Keratinocyte (primary cell): Measurements from ENCODE around the gene SLC8A3. TPM values are rescaled to one million over a fixed set of nuclear protein-coding genes. Genes with fewer than 3 reads are reported as not detected.
A peak's percentile ranks its signal among the peaks of the same experiment; 100 is the strongest.

Experiments
- DNase-seq: peaks from one replicate; pipeline ENCODE4 v3.0.0-alpha.2; 2011; ENCODE audit warnings: low read depth, missing footprints, low spot score
- FAIRE-seq: peaks from 2 replicates; lab custom pipeline; 2011; peaks lifted over from hg19 to GRCh38; lab: Jason Lieb, UNC
- H2AFZ ChIP-seq: 2 replicates; pipeline ENCODE4 v1.6.0; 2012; ENCODE audit warnings: low read length, control low read depth, inconsistent platforms; ENCODE audit not compliant: control insufficient read depth
- H3K27ac ChIP-seq: 2 replicates; pipeline ENCODE4 v1.5.1; 2011; ENCODE audit warnings: low read length; ENCODE audit not compliant: control insufficient read depth, insufficient read depth
- H3K27me3 ChIP-seq: 3 replicates; pipeline ENCODE4 v1.6.0; 2011; ENCODE audit warnings: low read length; ENCODE audit not compliant: control insufficient read depth, insufficient read depth; ENCODE audit errors: extremely low read depth
- H3K36me3 ChIP-seq, 2 experiments: 2 replicates in 1 of 2; 3 replicates in 1 of 2; pipeline ENCODE4 v1.5.1; 2011; ENCODE audit warnings: low read length in 2 of 2, mild to moderate bottlenecking in 1 of 2; ENCODE audit not compliant: control insufficient read depth in 2 of 2, insufficient read depth in 2 of 2; ENCODE audit errors: extremely low read depth in 1 of 2
- H3K4me1 ChIP-seq: 3 replicates; pipeline ENCODE4 v1.5.1; 2011; ENCODE audit warnings: low read length; ENCODE audit not compliant: control insufficient read depth, insufficient read depth; ENCODE audit errors: extremely low read depth
- H3K4me2 ChIP-seq: 3 replicates; pipeline ENCODE4 v1.6.0; 2011; ENCODE audit warnings: low read depth, low read length; ENCODE audit not compliant: control insufficient read depth, insufficient read depth; ENCODE audit errors: extremely low read depth
- H3K4me3 ChIP-seq, 3 experiments: fragments of 200-600 bp in 1 of 3; sonication (generic) in 1 of 3; 2 replicates in 2 of 3; 3 replicates in 1 of 3; pipeline ENCODE4 v1.5.1; 2011 to 2016; ENCODE audit warnings: low read length in 3 of 3, mild to moderate bottlenecking in 3 of 3, control low read depth in 2 of 3, inconsistent platforms in 1 of 3, low read depth in 1 of 3, mixed read lengths in 1 of 3, mixed run types in 1 of 3, moderate library complexity in 1 of 3; ENCODE audit not compliant: control insufficient read depth in 2 of 3, insufficient read depth in 2 of 3; ENCODE audit errors: extremely low read depth in 1 of 3
- H3K79me2 ChIP-seq: 2 replicates; pipeline ENCODE4 v1.6.0; 2012; ENCODE audit warnings: low read length; ENCODE audit not compliant: control insufficient read depth, insufficient read depth
- H3K9ac ChIP-seq: 3 replicates; pipeline ENCODE4 v1.6.0; 2011; ENCODE audit warnings: low read length; ENCODE audit not compliant: control insufficient read depth, insufficient read depth; ENCODE audit errors: extremely low read depth
- H3K9me1 ChIP-seq: 3 replicates; pipeline ENCODE4 v1.6.0; 2011; ENCODE audit warnings: low read length; ENCODE audit not compliant: control insufficient read depth, insufficient read depth; ENCODE audit errors: extremely low read depth
- H3K9me3 ChIP-seq: 2 replicates; pipeline ENCODE4 v1.5.1; 2012; ENCODE audit warnings: low read depth, low read length; ENCODE audit not compliant: control insufficient read depth
- H4K20me1 ChIP-seq: 3 replicates; pipeline ENCODE4 v1.6.0; 2011; ENCODE audit warnings: low read length; ENCODE audit not compliant: control insufficient read depth, insufficient read depth; ENCODE audit errors: extremely low read depth
- CTCF ChIP-seq, 3 experiments: IDR thresholded peaks in 1 of 3; conservative IDR thresholded peaks in 1 of 3; optimal IDR thresholded peaks in 1 of 3; 2 replicates in 2 of 3; 3 replicates in 1 of 3; pipeline versions ENCODE3 to v1.5.1; 2011; ENCODE audit warnings: low read length in 3 of 3, mild to moderate bottlenecking in 3 of 3, moderate library complexity in 2 of 3, control low read depth in 1 of 3, inconsistent platforms in 1 of 3; ENCODE audit not compliant: insufficient read depth in 2 of 3; ENCODE audit errors: extremely low read depth in 1 of 3
- EZH2 ChIP-seq: IDR thresholded peaks from one replicate; pipeline ENCODE4 v1.6.1; 2012; ENCODE audit warnings: inconsistent platforms, mild to moderate bottlenecking, low read length, moderate library complexity
- dilution Hi-C: fragments of 300-500 bp; cut with MboI; formaldehyde crosslinking; loops from one replicate; pipeline ENCODE4 v1.7.0; 2020; ENCODE audit warnings: low sequenced_read_pairs; ENCODE audit not compliant: extremely low pct_ligation_motif_present
- polyA plus RNA-seq, 5 experiments: library from polyadenylated mRNA; depleted of rRNA in 3 of 5; stranded (reverse) in 3 of 5; stranded (forward) in 1 of 5; unstranded in 1 of 5; fragments of >200 nt; gene quantifications; 1 replicate in 1 of 5; 2 replicates in 3 of 5; 3 replicates in 1 of 5; pipeline versions ENCODE4 v1.2.1 to v1.2.3, GENCODE V29; 2011 to 2012; ENCODE audit warnings: missing spikeins in 2 of 5, low read depth in 1 of 5, low replicate concordance in 1 of 5

The SLC8A3 gene
- polyA plus RNA-seq, 1 donor (not counting 4 experiments of a cell fraction or from before 2014, with no cell fraction given), result not detected

GRCh38 chr14:70064136-70064865, 124.5 kb downstream of the SLC8A3 start:
- no peak overlapping the region for H3K4me2 ChIP-seq
- no peak overlapping the region for H3K27ac ChIP-seq
- dilution Hi-C loops, result no loop called here

GRCh38 chr14:70061108-70061507, 127.6 kb downstream of the SLC8A3 start:
- Histone ChIP-seq H4K20me1 (no peaks in the 10 kb centered on the region), H3K27me3 (no peaks in the 10 kb centered on the region), H3K79me2 (no peaks in the 10 kb centered on the region), H2AFZ (peak overlapping the region; percentile 56), H3K4me3 (no peak overlapping the region), H3K4me2 (peak overlapping the region; percentile 49), H3K9me1 (no peaks in the 10 kb centered on the region), H3K27ac (no peak overlapping the region), H3K9ac (no peak overlapping the region), H3K36me3 (no peaks in the 10 kb centered on the region), H3K9me3 (no peaks in the 10 kb centered on the region), H3K4me1 (peaks cover 9% of the 10 kb centered on the region)
- FAIRE-seq, result peak; percentile 99
- TF ChIP-seq EZH2, result no peak
- no peak for TF ChIP-seq CTCF (optimal IDR thresholded peaks at IDR 0.05 in 1 of 3, IDR thresholded peaks at IDR 0.05 in 1 of 3, conservative IDR thresholded peaks at IDR 0.05 in 1 of 3; ENCODE audit: extremely low read depth in 1 of 3, insufficient read depth in 2 of 3, low read length in 3 of 3)
- dilution Hi-C loops, result no loop called here
- peak; percentile 17 for DNase-seq

More at GRCh38 chr14:70064136-70064865, 124.5 kb downstream of the SLC8A3 start:
- Histone ChIP-seq H3K9me3 (no peaks in the 10 kb centered on the region), H2AFZ (no peak overlapping the region), H3K79me2 (no peaks in the 10 kb centered on the region), H3K9me1 (no peaks in the 10 kb centered on the region), H3K4me1 (peaks cover 9% of the 10 kb centered on the region), H4K20me1 (no peaks in the 10 kb centered on the region), H3K9ac (no peak overlapping the region), H3K36me3 (no peaks in the 10 kb centered on the region), H3K4me3 (no peak overlapping the region), H3K27me3 (no peaks in the 10 kb centered on the region)
- FAIRE-seq, result no peak
- no peak for DNase-seq
- no peak for TF ChIP-seq EZH2
